ENCODE data around the gene SMC1B.
"Not testable (repeated sequence)": the region's sequence is repeated elsewhere in the genome, so short reads cannot be mapped to it uniquely, and the experiment has no call there.

SMC1B gene

DNA sequence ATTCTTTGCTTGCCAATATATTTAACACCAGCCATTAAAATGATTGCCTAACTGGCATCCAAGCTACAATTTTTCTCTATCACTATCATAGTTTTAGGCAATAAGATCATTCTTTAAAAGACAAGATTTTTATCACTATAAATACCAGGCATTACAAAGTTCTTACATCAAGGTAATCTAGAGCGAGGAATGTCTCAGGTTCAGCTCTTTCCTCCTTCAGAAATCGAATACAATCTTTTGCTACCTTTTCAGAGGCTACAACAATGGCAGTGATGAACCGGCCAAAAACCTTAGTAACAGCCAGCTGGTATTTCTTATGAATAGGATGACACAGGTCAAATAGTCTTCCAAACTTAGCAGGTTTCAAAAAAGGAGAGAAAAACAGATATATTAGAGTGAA lies 23.9 kb downstream of the SMC1B start:
- H3K36me3 ChIP-seq = no peaks in the 10 kb centered on the region
- H3K27ac ChIP-seq = no peak overlapping the region
- DNase-seq = no peak
- H3K9me3 ChIP-seq (ENCODE audit: severe bottlenecking) = no peaks in the 10 kb centered on the region
- no peaks in the 10 kb centered on the region for H3K27me3 ChIP-seq (ENCODE audit: insufficient read depth, low read depth, severe bottlenecking)
- TF ChIP-seq, protein P1, sequence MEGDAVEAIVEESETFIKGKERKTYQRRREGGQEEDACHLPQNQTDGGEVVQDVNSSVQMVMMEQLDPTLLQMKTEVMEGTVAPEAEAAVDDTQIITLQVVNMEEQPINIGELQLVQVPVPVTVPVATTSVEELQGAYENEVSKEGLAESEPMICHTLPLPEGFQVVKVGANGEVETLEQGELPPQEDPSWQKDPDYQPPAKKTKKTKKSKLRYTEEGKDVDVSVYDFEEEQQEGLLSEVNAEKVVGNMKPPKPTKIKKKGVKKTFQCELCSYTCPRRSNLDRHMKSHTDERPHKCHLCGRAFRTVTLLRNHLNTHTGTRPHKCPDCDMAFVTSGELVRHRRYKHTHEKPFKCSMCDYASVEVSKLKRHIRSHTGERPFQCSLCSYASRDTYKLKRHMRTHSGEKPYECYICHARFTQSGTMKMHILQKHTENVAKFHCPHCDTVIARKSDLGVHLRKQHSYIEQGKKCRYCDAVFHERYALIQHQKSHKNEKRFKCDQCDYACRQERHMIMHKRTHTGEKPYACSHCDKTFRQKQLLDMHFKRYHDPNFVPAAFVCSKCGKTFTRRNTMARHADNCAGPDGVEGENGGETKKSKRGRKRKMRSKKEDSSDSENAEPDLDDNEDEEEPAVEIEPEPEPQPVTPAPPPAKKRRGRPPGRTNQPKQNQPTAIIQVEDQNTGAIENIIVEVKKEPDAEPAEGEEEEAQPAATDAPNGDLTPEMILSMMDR (IDR thresholded peaks at IDR 0.05; ENCODE audit: low read depth, low read length) = no peak
- H3K4me3 ChIP-seq (ENCODE audit: low read depth, low read length) = no peak overlapping the region

DNA sequence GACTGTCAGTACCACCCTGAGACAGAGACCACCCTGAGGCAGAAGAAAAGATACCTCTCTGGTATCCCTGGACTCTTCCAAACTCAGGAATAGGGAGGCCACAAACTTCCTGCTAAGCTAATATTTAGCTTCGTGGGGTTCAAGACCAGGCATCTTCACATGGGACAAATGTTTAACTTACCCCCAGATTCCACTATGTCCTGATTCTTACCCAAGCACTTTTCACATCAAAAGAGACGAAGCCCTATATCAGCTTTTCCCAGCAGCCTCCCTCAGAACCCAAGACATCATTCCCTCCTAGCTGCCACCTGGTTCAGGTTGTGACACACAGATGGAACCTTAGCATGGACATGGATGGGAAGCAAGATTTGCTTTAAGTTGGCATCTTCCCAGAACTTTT lies 32.1 kb downstream of the SMC1B start:
- Histone ChIP-seq H3K4me3 (ENCODE audit: low read depth, low read length) (no peak overlapping the region), H3K27ac (no peak overlapping the region), H3K36me3 (no peaks in the 10 kb centered on the region), H3K9me3 (ENCODE audit: severe bottlenecking) (no peaks in the 10 kb centered on the region), H3K27me3 (ENCODE audit: insufficient read depth, low read depth, severe bottlenecking) (no peaks in the 10 kb centered on the region)
- TF ChIP-seq, protein P1 (IDR thresholded peaks at IDR 0.05; ENCODE audit: low read depth, low read length) = no peak
- no peak for DNase-seq

DNA sequence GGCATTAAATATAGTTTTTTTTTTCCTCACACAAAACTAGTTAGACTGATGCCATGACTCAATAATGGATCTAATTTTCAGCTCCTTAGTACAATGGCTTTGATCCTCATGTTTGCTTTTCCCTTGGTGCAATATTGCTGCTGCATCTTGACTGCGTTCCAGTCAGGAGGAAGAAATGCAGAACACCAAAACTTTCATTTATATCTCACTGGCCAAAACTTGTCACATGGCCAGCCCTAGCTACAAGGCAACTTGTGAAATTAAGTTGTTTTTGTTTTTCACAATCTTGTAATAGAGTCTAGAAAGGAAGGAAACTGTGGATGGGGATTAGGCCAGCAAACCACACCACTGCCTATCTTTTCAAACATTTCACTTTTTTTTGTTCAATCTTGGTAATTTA lies 36.7 kb downstream of the SMC1B start:
- Histone ChIP-seq H3K4me3 (ENCODE audit: low read depth, low read length) (no peak overlapping the region), H3K27ac (no peak overlapping the region), H3K9me3 (ENCODE audit: severe bottlenecking) (peaks cover 7% of the 10 kb centered on the region), H3K27me3 (ENCODE audit: insufficient read depth, low read depth, severe bottlenecking) (no peaks in the 10 kb centered on the region), H3K36me3 (no peaks in the 10 kb centered on the region)
- DNase-seq = no peak
- TF ChIP-seq, protein P1 (IDR thresholded peaks at IDR 0.05; ENCODE audit: low read depth, low read length) = no peak

DNA sequence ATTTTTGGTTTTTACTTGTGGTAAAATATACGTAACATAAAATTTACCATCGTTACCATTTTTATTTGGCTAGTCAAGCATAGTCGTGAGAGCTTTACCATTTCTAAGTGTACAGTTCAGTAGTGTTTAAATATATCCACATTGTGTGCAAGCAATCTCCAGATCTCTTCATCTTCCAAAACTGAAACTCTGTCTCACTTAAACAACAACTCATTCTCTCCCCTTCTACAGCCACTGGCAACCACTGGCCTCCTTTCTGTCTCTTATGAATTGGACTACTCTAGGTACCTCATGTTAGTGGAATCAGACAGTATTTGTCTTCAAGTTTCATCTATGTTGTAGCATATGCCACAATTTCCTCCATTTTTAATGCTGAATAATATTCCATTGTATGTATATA lies 37.4 kb downstream of the SMC1B start:
- no peaks in the 10 kb centered on the region for H3K36me3 ChIP-seq
- no peak overlapping the region for H3K27ac ChIP-seq
- H3K4me3 ChIP-seq (ENCODE audit: low read depth, low read length) = no peak overlapping the region
- TF ChIP-seq, protein P1 (IDR thresholded peaks at IDR 0.05; ENCODE audit: low read depth, low read length) = no peak
- H3K9me3 ChIP-seq (ENCODE audit: severe bottlenecking) = peaks cover 7% of the 10 kb centered on the region
- DNase-seq = no peak
- H3K27me3 ChIP-seq (ENCODE audit: insufficient read depth, low read depth, severe bottlenecking) = no peaks in the 10 kb centered on the region

DNA sequence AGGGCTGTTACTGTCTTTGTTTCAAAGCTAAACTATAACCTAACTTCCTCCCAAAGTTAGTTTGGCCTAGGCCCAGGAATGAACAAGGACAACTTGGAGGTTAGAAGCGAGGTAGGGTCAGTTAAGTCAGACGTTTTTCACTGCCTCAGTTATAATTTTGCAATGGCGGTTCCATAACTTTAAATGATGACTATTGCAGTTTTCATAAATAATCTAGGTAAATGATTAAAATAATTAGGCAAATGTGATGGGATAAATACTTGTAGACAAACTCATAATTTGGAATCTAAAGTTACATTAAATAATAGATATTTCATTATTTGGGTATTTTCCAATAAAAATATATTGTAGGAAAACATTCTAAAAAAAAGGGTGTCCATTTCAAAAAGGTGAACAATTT lies 39.8 kb downstream of the SMC1B start:
- not testable (repeated sequence) for H3K4me3 ChIP-seq (ENCODE audit: low read depth, low read length); H3K27ac ChIP-seq; H3K27me3 ChIP-seq (ENCODE audit: insufficient read depth, low read depth, severe bottlenecking); DNase-seq; H3K9me3 ChIP-seq (ENCODE audit: severe bottlenecking); H3K36me3 ChIP-seq

DNA sequence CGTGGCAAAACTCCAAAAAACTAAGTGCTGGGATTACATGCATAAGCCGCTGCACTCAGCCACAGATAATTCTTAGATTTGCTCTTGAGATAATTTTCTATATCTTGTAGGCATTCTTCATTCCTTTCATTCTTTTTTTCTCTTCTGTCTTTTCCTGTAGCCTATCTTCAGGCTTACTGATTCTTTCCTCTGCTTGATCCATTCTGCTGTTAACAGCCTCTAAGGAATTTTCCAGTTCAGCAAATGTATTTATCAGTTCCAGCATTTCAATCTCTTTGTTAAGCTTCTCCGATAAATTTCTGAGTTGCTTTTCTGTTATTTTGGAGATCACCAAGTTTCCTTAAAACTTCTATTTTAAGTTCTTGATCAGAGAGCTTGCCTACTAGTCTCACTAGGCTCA lies 46.7 kb downstream of the SMC1B start:
- Histone ChIP-seq H3K27ac (no peak overlapping the region), H3K4me3 (ENCODE audit: low read depth, low read length) (no peak overlapping the region), H3K27me3 (ENCODE audit: insufficient read depth, low read depth, severe bottlenecking) (no peaks in the 10 kb centered on the region), H3K9me3 (ENCODE audit: severe bottlenecking) (peaks cover 2% of the 10 kb centered on the region), H3K36me3 (no peaks in the 10 kb centered on the region)
- no peak for DNase-seq
- TF ChIP-seq, protein P1 (IDR thresholded peaks at IDR 0.05; ENCODE audit: low read depth, low read length) = no peak
